Activated CD8-positive, alpha-beta memory T cell treated with anti-CD3 and anti-CD28 coated beads for 1 hour (primary cell): ENCODE results near the gene WDR5.

Source experiments
- DNase-seq, 2 donors: peaks; one replicate each; pipeline ENCODE4 v3.0.0-alpha.2; 2020; ENCODE audit warnings: low read depth in 1 of 2; ENCODE audit errors: extremely low read depth in 1 of 2

The WDR5 gene

GRCh38 chr9:134131471-134132207 is 4.2 kb upstream of the WDR5 start:
- DNase-seq = no peak

GRCh38 chr9:134132208-134132870 is 3.5 kb upstream of the WDR5 start:
- no peak for DNase-seq

GRCh38 chr9:134134949-134135342 is 936 bp upstream of the WDR5 start:
- DNase-seq = no peak

GRCh38 chr9:134136118-134136995 is 475 bp downstream of the WDR5 start:
- no peak for DNase-seq

- DNase-seq = no peak
Observed at GRCh38 chr9:134136996-134137299, 1.1 kb downstream of the WDR5 start.

- no peak for DNase-seq
Observed at GRCh38 chr9:134138292-134138691, 2.4 kb downstream of the WDR5 start.

GRCh38 chr9:134139081-134139480 is 3.2 kb downstream of the WDR5 start:
- DNase-seq = no peak

GRCh38 chr9:134141906-134142305 is 6.0 kb downstream of the WDR5 start:
- no peak for DNase-seq

- no peak for DNase-seq
Observed at GRCh38 chr9:134144801-134145200, 8.9 kb downstream of the WDR5 start.

GRCh38 chr9:134145262-134145661 is 9.4 kb downstream of the WDR5 start:
- no peak for DNase-seq

- no peak for DNase-seq
Observed at GRCh38 chr9:134146774-134147493, 11.1 kb downstream of the WDR5 start.

GRCh38 chr9:134149380-134149779 is 13.5 kb downstream of the WDR5 start:
- DNase-seq = no peak

- no peak for DNase-seq
Observed at GRCh38 chr9:134150557-134151214, 14.8 kb downstream of the WDR5 start.

GRCh38 chr9:134152022-134152448 is 16.2 kb downstream of the WDR5 start:
- no peak for DNase-seq

- DNase-seq = no peak
Observed at GRCh38 chr9:134152488-134152887, 16.6 kb downstream of the WDR5 start.

- DNase-seq = no peak
Observed at GRCh38 chr9:134153450-134153849, 17.6 kb downstream of the WDR5 start.

- DNase-seq = no peak
Observed at GRCh38 chr9:134154262-134154701, 18.4 kb downstream of the WDR5 start.

- DNase-seq = no peak
Observed at GRCh38 chr9:134155812-134156377, 20.0 kb downstream of the WDR5 start.

- DNase-seq = no peak
Observed at GRCh38 chr9:134156564-134157377, 20.9 kb downstream of the WDR5 start.
